Left ventricle myocardium inferior (tissue), 1 donor: Measurements from ENCODE around the gene UGGT2. TPM values are rescaled to one million over a fixed set of nuclear protein-coding genes. Genes with fewer than 3 reads are reported as not detected.

ENCODE experiments used
- DNase-seq: peaks from one replicate; pipeline ENCODE4 v3.0.0-alpha.2; 2020
- H3K27ac ChIP-seq: fragments of 200-600 bp; replicated peaks from 2 replicates; pipeline ENCODE4 v1.8.0; 2021
- H3K27me3 ChIP-seq: fragments of 200-600 bp; 2 replicates; pipeline ENCODE4 v1.8.0; 2021; ENCODE audit warnings: low read depth
- H3K36me3 ChIP-seq: fragments of 200-600 bp; 2 replicates; pipeline ENCODE4 v1.8.0; 2021
- H3K4me1 ChIP-seq: fragments of 200-600 bp; 2 replicates; pipeline ENCODE4 v1.8.0; 2021
- H3K4me3 ChIP-seq: fragments of 200-600 bp; 2 replicates; pipeline ENCODE4 v1.8.0; 2021; ENCODE audit warnings: mild to moderate bottlenecking, moderate library complexity
- H3K9me3 ChIP-seq: fragments of 200-600 bp; replicated peaks from 2 replicates; pipeline ENCODE4 v1.8.0; 2021
- CTCF ChIP-seq: fragments of 200-600 bp; IDR thresholded peaks from 2 replicates; pipeline ENCODE4 v1.8.0; 2021; ENCODE audit warnings: antibody characterized with exemption, mild to moderate bottlenecking, borderline replicate concordance
- intact Hi-C: fragments of 100-400 bp; cut with micrococcal nuclease; formaldehyde crosslinking; loops from one replicate; pipeline ENCODE4 v1.11.0; 2022
- total RNA-seq: library from RNA; stranded (reverse); fragmentation: NEBNext Ultra II Directional; extraction: Animal tissue kit (Norgen Biotek cat#: 25700); gene quantifications from one replicate; pipeline ENCODE4 v1.2.1, GENCODE V29; 2021
- donor health status: DM: no; HTN: yes; CAD: no; lungs with severe emphysema.

UGGT2 gene
- total RNA-seq, 1 donor from 2014 or later: 11.4 TPM

GRCh38 chr13:96044238-96044637, 9.0 kb downstream of the UGGT2 start:
- Histone ChIP-seq H3K36me3 (peaks cover 4% of the 10 kb centered on the region), H3K9me3 (peaks cover 15% of the 10 kb centered on the region), H3K27me3 (no peaks in the 10 kb centered on the region), H3K4me3 (no peak overlapping the region), H3K4me1 (no peaks in the 10 kb centered on the region), H3K27ac (no peak overlapping the region)
- TF ChIP-seq CTCF: no peak
- intact Hi-C loops: no loop called here
- no peak for DNase-seq

DNA sequence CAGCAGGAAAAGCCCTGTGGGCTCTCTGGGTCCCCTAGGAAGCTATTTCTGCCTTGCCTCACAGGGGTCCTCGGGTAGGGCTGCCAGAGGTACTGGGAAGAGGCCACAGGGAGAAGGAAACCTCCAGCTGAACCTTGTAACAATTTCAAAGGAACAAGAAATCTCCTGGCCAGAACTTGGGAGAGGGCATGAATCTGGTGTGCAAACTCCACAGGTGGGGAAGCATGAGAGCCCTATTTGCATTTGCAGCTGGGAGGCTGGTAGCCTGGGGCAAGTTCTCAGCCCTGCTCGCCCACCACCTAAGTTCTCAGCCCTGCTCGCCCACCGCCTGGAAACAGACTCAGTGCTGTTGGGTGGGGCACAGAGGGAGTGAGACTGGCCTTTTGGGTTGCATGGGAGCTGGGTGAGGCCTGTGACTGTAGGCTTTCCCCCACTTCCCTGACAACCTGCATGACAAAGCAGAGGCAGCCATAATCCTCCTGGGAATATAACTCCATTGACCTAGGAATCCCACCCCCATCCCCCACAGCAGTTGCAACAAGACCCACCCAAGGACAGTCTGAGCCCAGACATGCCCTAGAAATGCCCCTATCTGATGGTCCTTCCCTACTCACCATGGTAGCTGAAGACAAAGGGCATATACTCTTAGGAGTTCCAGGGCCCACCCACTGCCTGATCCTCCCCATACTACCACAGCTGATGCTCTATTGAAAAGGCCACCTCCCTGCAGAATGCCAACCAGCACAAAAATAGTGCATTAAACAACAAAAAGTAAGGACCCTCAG, 11.7 kb downstream of the UGGT2 start:
- TF ChIP-seq CTCF: no peak
- Histone ChIP-seq H3K4me1 (no peaks in the 10 kb centered on the region), H3K36me3 (peaks cover 4% of the 10 kb centered on the region), H3K4me3 (no peak overlapping the region), H3K27ac (no peak overlapping the region), H3K27me3 (no peaks in the 10 kb centered on the region), H3K9me3 (peaks cover 8% of the 10 kb centered on the region)
- intact Hi-C loops: no loop called here
- DNase-seq: no peak

DNA sequence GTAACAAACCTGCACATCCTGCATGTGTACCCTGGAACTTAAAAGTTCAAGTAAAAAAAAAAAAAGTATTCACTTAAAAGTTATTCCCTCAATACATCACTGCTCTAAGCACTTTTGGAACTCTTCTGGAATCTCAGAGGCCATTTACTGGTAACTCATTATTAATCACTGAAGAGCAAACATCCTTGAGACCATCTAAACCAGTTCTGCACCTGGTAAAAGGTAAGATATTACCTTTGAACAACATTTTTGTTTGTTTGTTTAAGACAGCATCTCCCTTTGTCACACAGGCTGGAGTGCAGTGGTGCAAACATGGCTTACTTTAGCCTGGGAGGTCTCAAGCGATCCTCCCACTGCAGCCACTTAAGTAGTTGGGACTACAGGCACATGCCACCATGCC, 16.7 kb downstream of the UGGT2 start:
- intact Hi-C loops: no loop called here
- Histone ChIP-seq H3K4me1 (peaks cover 3% of the 10 kb centered on the region), H3K4me3 (no peak overlapping the region), H3K27me3 (no peaks in the 10 kb centered on the region), H3K9me3 (no peaks in the 10 kb centered on the region), H3K27ac (no peak overlapping the region), H3K36me3 (no peaks in the 10 kb centered on the region)
- DNase-seq: no peak
- no peak for TF ChIP-seq CTCF

GRCh38 chr13:96034662-96035061, 18.5 kb downstream of the UGGT2 start:
- DNase-seq: no peak
- peaks cover 3% of the 10 kb centered on the region for H3K4me1 ChIP-seq
- no peak for TF ChIP-seq CTCF
- no peak overlapping the region for H3K27ac ChIP-seq
- H3K27me3 ChIP-seq: no peaks in the 10 kb centered on the region
- no peaks in the 10 kb centered on the region for H3K36me3 ChIP-seq
- no peak overlapping the region for H3K4me3 ChIP-seq
- intact Hi-C loops: no loop called here
- H3K9me3 ChIP-seq: no peaks in the 10 kb centered on the region

DNA sequence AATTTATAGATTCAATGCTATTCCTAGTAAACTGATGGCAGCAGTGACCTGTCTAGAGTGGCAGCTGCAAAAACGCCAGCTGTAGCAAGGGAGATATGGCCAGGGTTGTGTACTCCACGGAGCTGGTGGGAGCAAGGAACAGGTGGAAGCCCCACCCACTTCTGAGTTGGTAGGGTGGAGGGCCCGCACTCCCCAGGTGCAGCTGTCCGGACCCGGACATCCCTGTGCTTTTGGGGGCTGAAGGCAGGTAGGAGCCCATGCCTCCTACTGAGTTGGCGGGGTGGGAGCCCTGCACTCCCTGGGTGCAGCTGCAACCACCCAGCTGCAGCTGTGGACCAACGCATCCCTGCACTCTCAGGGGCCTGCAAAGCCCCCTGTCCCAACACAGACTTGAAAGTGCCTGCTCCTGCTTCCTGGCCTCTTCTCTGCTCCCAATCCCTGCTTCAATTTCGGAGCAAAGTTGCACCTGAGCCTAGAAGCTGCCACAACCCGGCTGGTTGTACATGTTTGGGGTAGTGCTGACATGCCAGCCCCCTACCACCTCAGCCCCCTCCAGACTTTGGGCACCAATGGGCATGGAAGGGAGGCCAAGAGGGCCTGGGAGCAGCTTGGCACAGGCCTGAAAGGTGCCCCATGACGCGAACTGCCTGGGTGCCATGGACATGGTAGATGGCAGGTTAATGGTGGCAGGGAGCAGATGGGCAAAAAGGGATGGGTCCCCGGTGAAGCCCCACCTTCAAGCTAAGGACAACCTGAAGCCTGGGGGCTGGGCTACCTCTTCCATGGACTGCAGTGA, 19.8 kb downstream of the UGGT2 start:
- intact Hi-C loops: no loop called here
- H3K27ac ChIP-seq: no peak overlapping the region
- peaks cover 3% of the 10 kb centered on the region for H3K4me1 ChIP-seq
- H3K9me3 ChIP-seq: no peaks in the 10 kb centered on the region
- no peaks in the 10 kb centered on the region for H3K27me3 ChIP-seq
- no peak for TF ChIP-seq CTCF
- peaks cover 2% of the 10 kb centered on the region for H3K36me3 ChIP-seq
- H3K4me3 ChIP-seq: no peak overlapping the region
- DNase-seq: no peak
